ENCODE measurements around the gene ARNT2.

The ARNT2 gene

DNA sequence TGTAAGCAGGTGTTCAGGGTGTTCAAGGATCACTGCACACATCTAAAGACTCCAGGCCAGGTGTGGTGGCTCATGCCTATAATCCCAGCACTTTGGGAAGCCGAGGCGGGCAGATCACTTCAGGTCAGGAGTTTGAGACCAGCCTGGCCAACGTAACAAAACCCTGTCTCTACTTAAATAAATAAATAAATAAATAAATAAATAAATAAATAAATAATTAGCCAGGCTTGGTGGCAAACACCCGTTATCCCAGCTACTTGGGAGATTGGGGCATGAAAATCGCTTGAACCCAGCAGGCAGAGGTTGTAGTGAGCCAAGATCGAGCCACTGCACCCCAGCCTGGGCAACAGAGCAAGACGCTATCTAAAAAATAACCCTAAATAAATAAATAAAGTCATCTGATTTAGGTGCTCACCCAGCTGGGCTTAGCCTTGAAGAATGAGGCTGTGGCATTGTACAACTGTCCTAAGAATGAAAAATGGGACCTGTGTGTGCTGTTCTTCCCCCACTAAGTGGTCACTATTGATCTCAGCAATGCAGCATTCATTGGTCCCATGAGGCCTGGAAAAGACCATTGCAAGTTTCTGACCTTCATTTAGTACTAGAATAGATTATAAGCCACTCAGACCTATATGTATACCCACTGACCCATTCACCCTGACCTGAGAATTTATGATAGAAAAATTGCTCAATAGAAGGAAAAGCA is 208.1 kb downstream of the ARNT2 start:
- no peak for DNase-seq (ENCODE audit: low read depth in 1 of 2, low spot score in 1 of 2)

DNA sequence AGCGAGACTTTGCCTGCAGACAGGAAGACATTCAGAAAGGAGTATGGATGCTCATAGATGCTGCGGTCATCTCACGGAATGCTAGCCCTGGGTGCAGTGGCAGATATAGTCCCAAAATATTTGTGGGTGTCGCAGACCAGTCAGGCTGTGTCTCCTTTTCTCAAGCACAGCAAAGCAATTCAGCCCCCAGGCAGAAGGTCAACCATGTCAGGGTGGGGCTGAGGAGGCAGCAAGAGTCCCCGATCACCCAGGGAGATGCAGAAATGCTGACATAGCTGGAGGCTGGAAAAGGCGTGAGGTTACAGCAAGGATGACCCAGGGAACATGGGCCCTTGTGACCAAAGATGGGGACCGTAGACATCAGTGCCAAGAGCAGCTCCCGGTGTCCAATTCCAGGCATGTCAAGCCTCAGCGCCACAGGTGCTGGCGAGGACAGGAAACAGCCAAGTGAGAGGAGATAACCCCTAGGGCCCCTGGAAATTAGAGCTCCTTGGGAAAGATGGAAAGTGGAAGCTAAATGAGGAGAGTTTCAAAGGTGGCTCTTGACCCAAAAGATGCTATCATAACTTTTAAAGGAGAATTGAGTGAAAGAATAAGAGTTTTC is 209.7 kb downstream of the ARNT2 start:
- no peak for DNase-seq (ENCODE audit: low read depth in 1 of 2, low spot score in 1 of 2)

DNA sequence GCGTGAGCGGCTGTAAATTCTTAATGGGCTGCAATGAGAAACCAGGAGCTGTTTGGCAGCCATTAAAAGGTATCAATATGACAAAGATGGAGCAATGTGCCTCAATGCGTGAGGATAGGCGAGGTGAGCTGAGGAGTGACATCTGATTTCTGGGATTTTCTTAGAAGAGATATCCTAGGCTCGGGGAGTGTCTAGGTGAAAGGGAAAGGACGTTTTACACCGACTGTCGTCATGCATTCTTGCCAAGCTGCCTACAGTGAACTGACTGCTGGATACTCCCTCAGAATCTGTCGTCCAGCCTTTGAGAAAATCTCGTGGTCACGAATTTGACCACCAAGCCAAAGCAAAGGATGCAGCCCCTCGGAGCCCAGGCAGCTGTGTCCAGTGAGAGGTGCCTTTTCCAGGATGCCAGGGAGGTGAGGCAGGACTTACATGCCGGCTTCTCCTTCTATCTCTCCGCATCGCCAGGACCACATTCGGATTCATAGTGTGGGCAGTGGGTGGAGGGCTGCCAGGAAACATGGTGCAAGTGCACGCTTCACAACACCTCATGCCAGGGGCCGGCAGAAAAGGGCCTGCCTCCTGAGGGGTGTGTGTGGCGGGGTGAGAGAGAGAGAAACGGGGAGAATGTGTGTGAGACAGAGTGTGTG is 210.7 kb downstream of the ARNT2 start:
- DNase-seq (ENCODE audit: low read depth in 1 of 2, low spot score in 1 of 2), result no peak

DNA sequence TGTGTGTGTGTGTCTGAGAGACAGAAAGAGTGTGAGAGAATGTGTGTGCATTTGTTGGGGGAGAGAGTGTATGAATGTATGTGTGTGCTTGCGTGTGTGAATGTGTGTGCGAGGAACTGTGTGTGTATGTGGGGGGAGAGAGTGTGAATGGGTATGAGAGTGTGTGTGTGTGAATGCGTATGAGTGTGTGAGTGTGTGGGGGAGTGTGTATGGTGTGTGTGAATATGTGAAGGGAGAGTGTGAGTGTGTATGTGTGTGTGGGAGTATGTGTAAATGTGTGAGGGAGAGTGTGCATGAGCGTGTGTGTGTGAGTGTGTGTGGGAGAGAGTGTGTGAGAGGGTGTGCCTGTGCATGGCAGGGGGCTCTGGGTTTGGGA is 211.2 kb downstream of the ARNT2 start:
- no peak for DNase-seq (ENCODE audit: low read depth in 1 of 2, low spot score in 1 of 2)

DNA sequence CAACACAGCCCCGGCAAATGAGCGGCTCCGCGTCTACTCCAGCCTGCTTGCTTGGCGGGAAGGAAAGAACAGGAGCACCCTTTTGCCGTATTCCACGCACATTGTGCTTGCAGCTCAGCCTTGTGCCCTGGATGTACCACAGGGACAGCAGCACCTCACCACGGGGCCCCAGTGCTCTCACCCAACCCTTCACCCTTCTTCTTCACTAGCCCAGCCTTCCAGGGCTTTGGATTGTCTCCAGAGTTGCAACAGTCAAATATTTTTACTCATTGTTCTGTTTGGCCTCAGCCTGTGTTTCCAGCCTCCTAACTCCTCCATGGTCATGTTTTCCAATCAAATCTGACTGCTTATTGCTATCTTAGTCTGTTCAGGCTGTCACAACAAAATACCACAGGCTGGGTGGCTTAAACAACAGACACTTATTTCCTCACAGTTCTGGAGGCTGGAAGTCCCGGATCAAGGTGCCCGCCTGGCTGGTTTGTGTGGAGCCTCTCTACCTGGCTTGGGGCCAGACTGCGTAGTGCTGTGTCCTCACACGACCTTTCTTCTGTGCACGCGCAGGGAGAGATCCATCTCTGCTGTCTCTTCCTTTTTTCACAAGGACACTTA is 211.7 kb downstream of the ARNT2 start:
- DNase-seq (ENCODE audit: low read depth in 1 of 2, low spot score in 1 of 2), result no peak

DNA sequence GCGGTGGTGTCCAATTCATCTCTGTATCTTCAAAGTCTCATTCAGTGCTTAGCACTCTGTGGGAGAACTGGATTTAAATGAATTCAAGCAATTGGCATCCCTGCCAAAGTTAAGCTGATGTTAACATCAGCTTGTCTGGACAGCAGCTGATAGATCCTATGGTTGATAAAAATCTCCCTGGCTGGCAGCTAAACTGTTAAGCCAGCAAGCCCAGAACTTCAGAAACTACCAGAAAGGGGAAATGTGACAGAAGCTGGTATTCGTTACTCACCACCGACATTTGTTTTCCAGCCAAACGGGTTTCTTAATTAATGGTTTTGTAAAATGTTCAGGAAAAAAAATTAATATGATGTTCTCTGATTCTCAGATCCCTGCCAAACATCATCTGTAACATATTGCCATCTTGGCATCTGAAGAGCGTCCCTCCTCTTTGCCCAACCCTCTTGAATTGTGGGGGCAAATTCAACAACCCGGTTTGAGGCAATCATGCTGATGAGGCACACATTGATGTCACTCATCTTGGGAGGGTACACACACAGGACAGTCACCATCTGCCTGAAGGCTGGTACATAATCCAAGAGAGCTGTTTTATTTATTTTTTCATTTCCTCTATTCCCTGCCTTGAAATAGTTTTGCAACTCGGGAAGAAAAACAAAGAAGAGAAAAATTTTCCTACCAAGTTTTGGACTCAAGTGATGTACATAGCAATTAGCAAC is 214.7 kb downstream of the ARNT2 start:
- DNase-seq (ENCODE audit: low read depth in 1 of 2, low spot score in 1 of 2), result no peak

DNA sequence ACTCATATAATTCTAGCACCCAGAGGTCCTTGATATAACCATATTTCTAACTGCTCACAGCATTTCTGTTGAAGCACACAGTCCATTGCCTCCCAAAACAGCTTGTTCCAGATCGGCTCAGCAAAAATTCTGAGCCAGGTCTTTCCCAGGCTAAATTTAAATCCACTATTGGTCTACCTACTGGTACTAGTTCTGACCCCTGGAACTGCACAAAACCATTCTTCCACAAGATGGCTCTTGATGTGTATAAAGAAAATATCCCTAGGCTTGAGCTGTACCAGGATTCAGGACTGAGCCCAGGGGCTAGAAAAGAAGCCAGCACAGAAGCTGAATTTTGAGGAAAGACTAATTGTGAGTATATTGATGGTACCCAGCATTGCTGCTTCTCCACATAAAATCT is 215.5 kb downstream of the ARNT2 start:
- no peak for DNase-seq (ENCODE audit: low read depth in 1 of 2, low spot score in 1 of 2)

DNA sequence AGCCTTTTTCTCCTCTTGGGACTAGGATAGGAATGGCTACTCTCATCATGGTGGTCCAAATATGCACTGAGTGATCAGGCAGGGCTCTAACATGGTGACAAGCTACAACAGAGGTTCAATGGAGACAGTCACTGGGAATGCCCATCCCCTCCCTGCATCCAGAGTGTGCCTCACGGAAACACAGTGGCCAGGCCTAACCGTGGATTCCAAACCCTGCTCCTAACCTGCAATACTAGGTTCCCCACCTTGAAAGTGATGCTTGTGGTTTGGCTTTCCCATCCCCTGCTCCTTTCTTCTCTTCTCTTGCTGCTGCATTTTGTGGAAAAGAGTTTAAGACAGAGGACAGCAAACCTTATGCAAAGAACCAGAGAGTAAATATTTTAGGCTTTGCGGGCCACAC is 216.0 kb downstream of the ARNT2 start:
- DNase-seq (ENCODE audit: low read depth in 1 of 2, low spot score in 1 of 2), result no peak

DNA sequence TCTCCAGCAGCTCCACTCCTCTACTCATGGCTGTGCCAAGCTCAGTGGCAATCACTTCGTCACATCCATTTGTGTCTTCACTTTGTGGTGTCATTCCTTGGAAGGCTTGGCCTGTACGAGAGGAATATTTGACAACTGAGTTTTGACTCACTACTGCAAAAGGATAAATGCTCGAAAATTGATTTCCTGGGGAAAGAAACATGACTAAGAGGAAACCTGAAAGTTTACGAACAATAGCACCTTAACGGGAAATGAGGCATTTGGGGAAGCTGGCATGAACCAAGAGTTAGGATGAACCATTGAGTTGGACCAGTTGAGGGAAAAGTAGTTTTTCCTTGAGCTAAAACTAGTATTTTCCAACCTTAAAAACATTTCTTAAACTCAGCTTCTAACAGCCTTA is 216.7 kb downstream of the ARNT2 start:
- no peak for DNase-seq (ENCODE audit: low read depth in 1 of 2, low spot score in 1 of 2)

DNA sequence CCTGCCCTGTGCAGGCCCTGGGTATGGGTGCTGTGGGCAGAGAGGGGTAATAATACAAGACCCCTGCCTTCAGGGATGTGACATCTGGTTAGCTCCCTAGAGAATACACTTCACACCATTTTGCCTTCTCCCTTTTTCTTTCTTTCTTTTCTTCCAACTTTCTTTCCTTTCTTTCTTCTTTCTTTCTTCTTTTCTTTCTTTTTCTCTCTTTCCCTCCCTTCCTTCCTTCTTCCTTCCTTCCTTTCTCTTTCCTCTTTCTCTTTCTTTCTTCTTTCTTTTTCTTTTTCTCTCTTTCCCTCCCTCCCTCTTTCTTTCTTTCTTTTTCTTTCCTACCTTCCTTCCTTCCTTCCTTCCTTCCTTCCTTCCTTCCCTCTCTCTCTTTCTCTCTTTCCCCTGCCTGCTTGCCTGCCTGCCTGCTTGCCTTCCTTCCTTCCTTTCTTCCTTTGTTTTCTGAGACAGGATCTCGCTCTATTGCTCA is 222.5 kb downstream of the ARNT2 start:
- no peak for DNase-seq (ENCODE audit: low read depth in 1 of 2, low spot score in 1 of 2)

DNA sequence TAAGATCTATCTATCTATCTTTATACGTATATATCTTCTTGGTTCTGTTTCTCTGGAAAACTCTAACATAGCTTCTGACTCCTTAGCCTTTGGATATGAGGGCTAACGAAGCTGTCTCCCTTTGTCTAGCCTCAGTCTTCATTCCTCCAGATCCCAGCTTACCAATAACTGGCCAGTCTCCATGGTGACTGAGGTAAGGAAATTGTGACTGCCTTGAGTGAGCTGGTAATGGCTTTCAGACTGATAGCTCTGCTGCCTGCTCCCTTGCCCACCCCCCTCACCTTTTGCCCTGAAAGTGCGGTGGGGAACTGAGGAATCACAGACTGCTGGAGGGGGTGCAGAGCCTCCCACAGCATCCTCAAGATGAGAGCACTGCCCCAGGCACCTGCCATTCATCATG is 225.2 kb downstream of the ARNT2 start:
- DNase-seq (ENCODE audit: low read depth in 1 of 2, low spot score in 1 of 2), result no peak

DNA sequence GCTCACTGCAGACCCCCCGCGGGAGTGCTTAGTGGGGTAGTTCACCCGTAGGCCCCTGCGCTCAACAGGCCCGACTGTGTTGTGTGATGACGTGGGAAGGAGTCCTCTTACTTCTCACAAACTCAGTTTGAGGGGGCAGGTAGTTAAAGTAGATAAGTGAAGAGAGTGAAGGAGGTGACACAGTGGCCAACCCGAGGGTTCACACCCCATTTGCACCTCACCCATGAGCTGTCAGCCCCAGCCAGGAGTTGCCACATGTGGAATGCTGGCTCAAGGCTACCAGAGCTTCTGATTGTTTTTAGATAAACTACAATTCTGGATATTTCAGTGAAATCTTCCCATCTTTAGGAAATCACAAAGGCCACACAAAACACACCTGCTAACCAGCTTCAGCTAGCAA is 226.8 kb downstream of the ARNT2 start:
- no peak for DNase-seq (ENCODE audit: low read depth in 1 of 2, low spot score in 1 of 2)

DNA sequence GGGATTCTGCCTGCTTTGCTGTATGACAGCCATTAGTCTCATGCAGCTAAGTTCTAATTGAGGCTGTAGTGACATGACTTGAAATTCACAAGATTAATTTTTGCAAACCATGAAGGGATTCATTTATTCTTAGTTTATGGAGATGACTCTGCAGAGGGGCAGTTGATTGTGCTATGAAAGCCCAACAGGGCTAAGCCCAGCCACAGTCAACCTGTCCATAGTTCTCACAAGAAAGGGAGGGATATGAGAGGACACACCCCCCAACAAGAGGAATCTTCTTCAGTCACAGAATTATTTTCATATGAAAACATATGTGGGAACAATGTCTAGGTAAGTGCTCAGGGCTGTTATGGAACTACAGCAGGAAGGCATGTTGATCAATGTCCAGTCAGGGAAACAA is 229.0 kb downstream of the ARNT2 start:
- DNase-seq (ENCODE audit: low read depth in 1 of 2, low spot score in 1 of 2), result no peak

DNA sequence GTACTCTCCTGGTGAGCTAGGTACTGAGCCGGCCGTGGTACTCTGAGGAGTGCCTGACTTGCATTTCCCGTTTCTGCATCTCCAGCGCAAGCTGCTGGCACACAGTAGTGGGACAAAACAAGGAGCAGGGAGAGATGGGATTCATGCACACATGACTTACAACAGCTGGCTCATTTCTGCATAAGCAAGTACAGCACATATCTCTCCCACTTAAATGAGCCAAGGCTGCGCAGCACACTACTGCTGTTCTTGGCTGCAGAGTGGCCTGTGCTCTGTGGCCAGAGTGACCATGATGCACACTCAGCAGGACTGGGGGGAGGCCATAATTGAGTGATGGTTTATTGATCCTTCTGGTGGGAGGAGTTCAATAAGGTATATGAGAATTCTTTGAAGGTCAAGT is 231.8 kb downstream of the ARNT2 start:
- no peak for DNase-seq (ENCODE audit: low read depth in 1 of 2, low spot score in 1 of 2)

DNA sequence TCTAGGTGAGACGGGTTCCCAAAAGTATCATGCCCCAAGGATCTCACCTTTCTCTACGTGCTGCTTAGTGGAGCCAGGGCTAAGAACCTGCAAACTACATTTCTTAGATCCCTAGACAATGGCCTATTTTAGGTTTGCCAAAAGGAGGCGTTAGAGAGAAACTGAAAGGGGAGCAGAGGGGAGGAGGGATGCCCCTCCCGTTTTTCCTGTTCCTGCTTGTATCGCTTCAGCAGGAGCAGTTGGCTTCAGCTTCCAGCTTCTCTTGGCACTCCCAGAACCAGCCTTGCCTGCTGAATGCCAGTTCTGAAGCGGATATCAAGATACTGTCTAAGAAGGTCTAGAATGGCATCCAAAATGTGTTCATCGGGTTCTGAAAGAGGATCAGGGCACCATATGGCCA is 232.5 kb downstream of the ARNT2 start:
- no peak for DNase-seq (ENCODE audit: low read depth in 1 of 2, low spot score in 1 of 2)

DNA sequence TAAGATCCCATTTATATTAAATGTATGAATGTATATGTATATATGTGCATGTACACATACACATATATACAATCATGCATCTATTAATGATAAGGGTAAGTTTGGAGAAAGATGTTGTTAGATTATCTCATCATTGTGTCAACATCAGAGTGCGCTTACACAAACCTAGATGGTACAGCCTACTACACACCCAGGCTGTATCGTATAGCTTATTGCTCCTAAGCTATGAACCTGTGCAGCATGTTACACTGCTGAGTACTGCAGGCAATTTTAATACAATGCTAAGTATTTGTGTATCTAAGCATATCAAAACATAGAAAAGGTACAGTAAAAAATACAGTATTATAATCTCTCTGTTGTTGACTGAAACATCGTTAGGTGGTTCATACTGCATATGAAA is 233.6 kb downstream of the ARNT2 start:
- no peak for DNase-seq (ENCODE audit: low read depth in 1 of 2, low spot score in 1 of 2)

DNA sequence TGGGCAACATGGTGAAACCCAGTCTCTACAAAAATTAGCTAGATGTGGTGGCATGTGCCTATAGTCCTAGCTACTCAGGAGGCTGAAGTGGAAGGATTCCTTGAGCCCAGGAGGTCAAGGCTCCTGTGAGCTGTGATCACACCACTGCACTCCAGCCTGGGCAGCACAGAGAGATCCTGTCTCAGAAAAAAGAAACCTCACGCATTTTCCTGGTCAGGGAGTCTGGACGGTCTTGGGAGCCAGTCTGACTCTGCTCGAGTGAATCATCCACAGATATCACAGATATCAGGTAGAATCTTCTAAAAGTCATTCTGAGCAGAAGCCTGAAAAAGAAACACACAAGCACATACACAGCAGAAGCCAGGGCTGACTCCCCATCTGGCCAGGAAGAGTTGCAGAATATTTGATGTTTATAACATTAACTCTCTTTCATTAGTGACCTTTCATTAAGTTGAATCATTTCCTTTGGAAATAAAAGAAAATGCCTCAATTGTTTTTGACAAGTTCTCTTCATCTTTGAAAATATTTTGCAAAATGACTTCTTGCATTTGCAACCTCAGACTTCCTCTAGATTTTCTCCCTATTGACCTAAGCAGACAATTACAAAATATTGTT is 234.5 kb downstream of the ARNT2 start:
- DNase-seq (ENCODE audit: low read depth in 1 of 2, low spot score in 1 of 2), result no peak

DNA sequence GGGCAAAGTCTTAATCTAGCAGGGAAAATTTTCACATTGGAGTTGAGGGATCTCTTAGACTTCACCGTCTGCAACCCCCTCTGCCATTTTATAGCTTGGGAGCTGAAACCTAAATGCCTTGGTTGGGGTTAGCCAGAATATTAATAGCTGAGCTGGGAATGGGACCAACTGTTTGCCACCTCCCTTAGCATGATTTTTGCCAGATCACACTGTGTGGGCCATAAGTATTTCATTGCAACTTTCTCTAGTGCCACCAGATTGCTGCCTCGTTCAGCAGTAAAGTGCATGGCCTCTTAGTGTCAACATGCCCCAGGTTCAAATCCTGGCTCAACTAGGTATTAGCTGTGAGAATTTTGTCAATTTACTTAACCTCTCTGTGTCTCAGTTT is 235.0 kb downstream of the ARNT2 start:
- no peak for DNase-seq (ENCODE audit: low read depth in 1 of 2, low spot score in 1 of 2)

DNA sequence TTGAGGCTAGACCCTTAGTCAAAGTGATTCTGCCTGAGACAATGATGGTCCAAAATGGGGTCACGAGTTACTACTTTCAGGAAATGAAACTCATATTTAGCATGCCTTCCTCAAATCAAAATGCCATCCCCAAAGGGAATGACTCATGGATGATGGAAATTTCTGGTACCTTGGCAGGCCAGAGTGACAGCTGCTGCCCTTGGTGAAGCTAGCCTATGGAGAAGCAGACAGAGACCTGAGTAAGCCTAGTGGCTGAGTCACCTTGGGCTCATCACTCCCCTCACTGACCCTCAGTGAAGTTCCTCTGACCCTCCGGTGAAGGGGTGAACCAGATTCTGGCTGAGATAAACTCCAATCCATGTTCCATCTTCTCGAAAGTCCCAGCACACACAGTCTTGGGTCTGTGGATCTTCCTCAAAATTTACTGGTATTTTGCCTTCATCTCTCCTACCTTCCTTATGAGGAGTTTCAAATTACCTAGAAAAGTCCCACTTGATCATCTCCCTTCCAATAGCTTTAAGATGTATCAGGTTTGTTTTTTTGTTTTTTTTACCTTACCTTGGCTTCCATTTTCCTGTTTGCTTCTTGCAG is 236.4 kb downstream of the ARNT2 start:
- no peak for DNase-seq (ENCODE audit: low read depth in 1 of 2, low spot score in 1 of 2)

DNA sequence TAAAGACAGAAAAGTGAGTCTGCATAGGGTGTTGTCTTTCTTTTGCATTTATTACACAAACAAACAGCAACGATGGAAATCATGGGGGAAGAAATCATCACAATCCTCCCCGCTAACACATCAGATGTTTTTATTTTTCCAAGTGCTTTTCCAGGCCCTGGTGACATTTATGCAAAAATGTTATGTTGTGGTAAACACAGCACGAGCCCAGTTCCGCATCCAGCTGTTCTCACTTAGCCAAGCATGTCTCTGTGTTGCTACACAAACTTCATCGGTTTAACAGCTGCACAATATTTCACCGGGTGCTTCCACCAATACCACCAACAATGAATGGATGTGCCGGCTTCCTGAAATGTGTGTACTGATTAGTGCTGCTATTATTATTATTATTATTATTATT is 237.2 kb downstream of the ARNT2 start:
- DNase-seq (ENCODE audit: low read depth in 1 of 2, low spot score in 1 of 2), result no peak

DNA sequence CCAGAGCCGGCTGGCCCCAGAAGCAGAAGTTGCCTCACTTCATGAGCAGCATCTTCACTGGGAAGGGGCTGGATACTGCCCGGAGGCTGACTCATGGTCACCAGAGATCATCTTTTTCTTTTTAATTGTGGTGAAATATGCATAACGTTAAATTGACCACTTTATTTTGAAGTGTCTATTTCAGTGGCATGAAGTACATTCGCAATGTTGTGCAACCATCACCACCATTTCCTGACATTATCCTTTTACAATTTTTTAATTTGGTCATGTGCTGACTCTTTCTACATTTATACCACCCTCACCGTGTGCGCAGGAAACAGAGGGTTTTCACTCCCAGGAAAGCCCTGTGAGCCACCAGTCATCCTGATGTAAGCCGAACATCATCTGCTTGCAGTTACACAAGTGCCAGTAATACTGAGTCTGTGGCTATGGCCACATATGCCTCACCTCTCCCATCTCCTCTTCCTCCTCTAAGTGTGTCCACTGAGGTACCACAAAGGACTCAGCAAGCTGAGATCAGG is 239.3 kb downstream of the ARNT2 start:
- DNase-seq (ENCODE audit: low read depth in 1 of 2, low spot score in 1 of 2), result no peak
